ENCODE data around the gene CLSTN2. TPM values are rescaled to one million over a fixed set of nuclear protein-coding genes. Genes with fewer than 3 reads are reported as not detected.

CLSTN2 gene
- total and polyA plus RNA-seq, 2 of the 13 experiments (the other 11 are each of a cell fraction or from before 2014, with no cell fraction given): not detected

DNA sequence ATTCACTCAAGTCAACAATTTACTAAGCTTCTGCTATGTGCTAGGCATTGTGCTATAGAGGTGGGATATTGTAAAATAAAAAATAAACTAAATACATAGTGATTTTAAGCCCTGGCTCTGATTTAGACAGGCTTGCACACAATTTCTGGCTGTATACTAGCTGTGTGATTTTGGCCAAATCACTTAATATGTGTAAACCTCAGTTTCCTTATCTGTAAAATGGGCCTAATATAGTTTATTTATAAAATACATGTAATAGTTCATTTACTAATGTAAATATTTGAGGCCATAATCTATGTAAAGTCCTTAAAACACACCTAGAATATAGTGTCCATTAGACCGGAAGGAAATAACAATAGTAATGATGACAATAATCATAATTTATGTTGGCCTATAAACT, 363.1 kb downstream of the CLSTN2 start:
- ChIA-PET POLR2A (no interaction called here), CTCF (ENCODE audit: low intra/inter-chr PET ratio, low total read pairs) (no interaction called here)
- no peak overlapping the region for H3K4me2 ChIP-seq (ENCODE audit: low read depth, low read length)
- DNase-seq (ENCODE audit: low spot score) (no peak), FAIRE-seq (no peak), ATAC-seq (no peak)
- in situ Hi-C loops (cut with HindIII; ENCODE audit: extremely low pct_ligation_motif_present, low pct_unique_long_range_greater_than_20kb) (no loop called here), intact Hi-C loops (cut with micrococcal nuclease; ENCODE audit: unreplicated experiment) (no loop called here)
- TF ChIP-seq ATM (IDR thresholded peaks at IDR 0.05; ENCODE audit: borderline replicate concordance): no peak
- TF ChIP-seq PRPF4 (IDR thresholded peaks at IDR 0.05; ENCODE audit: low read depth, low read length, poor library complexity, severe bottlenecking): no peak
- TF ChIP-seq NCOA5 (CRISPR knock-in tag; IDR thresholded peaks at IDR 0.05): no peak
- TF ChIP-seq ZNF567 (CRISPR knock-in tag; IDR thresholded peaks at IDR 0.05; ENCODE audit: borderline replicate concordance): no peak
- no peak for TF ChIP-seq AHR (CRISPR knock-in tag; IDR thresholded peaks at IDR 0.05)
- TF ChIP-seq, protein P1, sequence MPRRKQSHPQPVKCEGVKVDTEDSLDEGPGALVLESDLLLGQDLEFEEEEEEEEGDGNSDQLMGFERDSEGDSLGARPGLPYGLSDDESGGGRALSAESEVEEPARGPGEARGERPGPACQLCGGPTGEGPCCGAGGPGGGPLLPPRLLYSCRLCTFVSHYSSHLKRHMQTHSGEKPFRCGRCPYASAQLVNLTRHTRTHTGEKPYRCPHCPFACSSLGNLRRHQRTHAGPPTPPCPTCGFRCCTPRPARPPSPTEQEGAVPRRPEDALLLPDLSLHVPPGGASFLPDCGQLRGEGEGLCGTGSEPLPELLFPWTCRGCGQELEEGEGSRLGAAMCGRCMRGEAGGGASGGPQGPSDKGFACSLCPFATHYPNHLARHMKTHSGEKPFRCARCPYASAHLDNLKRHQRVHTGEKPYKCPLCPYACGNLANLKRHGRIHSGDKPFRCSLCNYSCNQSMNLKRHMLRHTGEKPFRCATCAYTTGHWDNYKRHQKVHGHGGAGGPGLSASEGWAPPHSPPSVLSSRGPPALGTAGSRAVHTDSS (CRISPR knock-in tag; conservative IDR thresholded peaks at IDR 0.05): no peak
- no peak for TF ChIP-seq FOXA1 (IDR thresholded peaks at IDR 0.05)
- TF ChIP-seq FOXA1 (CRISPR knock-in tag; IDR thresholded peaks at IDR 0.05): no peak
- TF ChIP-seq ZBTB8A (CRISPR knock-in tag; IDR thresholded peaks at IDR 0.05; ENCODE audit: borderline replicate concordance, low read depth): no peak
- no peak for TF ChIP-seq POGZ (CRISPR knock-in tag; IDR thresholded peaks at IDR 0.05)
- TF ChIP-seq WIZ (CRISPR knock-in tag; IDR thresholded peaks at IDR 0.05): no peak
- no peak overlapping the region for H2AFZ ChIP-seq (ENCODE audit: low read length)
- no TSS peak for BruUV-seq (replicated peaks)
- no peaks in the 10 kb centered on the region for H3K79me2 ChIP-seq (ENCODE audit: insufficient read depth, low read length)
- no peaks in the 10 kb centered on the region; a peak in 1 of 5 replicates for H3K27me3 ChIP-seq (ENCODE audit: control insufficient read depth in 1 of 2, insufficient read depth in 2 of 2, low read length in 2 of 2)
- no peaks in the 10 kb centered on the region for H4K20me1 ChIP-seq (ENCODE audit: insufficient read depth, low read length)
- H3K4me3 ChIP-seq (replicated peaks in 1 of 3; ENCODE audit: insufficient read depth in 1 of 3, low read depth in 2 of 3, low read length in 3 of 3): no peak overlapping the region
- H3K9me3 ChIP-seq (ENCODE audit: low read length): no peaks in the 10 kb centered on the region
- no peak overlapping the region for H3K9ac ChIP-seq (ENCODE audit: insufficient read depth, low read depth, low read length)
- WGBS (ENCODE audit: low lambda C conversion rate): 93% methylated on average over 1 of the region's 1 CpG
- H3K27ac ChIP-seq (ENCODE audit: extremely low read length, insufficient read depth, low read length): no peak overlapping the region
- H3K36me3 ChIP-seq (replicated peaks in 1 of 2; ENCODE audit: control insufficient read depth in 1 of 2, insufficient read depth in 2 of 2, low read length in 2 of 2): no peaks in the 10 kb centered on the region
- H3K4me1 ChIP-seq (ENCODE audit: insufficient read depth, low read length): peaks cover 12% of the 10 kb centered on the region
